K562 (cell line): ENCODE data around the gene TMEM222. TPM values are rescaled to one million over a fixed set of nuclear protein-coding genes. Genes with fewer than 3 reads are reported as not detected.
A peak's percentile ranks its signal among the peaks of the same experiment; 100 is the strongest.

ENCODE experiments used
- ATAC-seq: fragments of 200-7000 bp; cut with Tn5 transposase; 3 replicates; pipeline ENCODE4 v1.9.1; 2020; ENCODE audit warnings: moderate library complexity
- BruUV-seq: library from RNA; stranded (reverse); fragments of 400-500 nt; replicated peaks from 2 replicates; lab custom pipeline; 2021; lab: Mats Ljungman, UMichigan
- CTCF ChIA-PET: fragments of 300-600 bp; formaldehyde crosslinking; extraction: SDS; loops from one replicate; lab custom pipeline; 2021; ENCODE audit warnings: low intra/inter-chr PET ratio; lab: Yijun Ruan, JAX
- POLR2A ChIA-PET: fragments of 300-600, 350-650 bp; sonication (Branson Sonifier 250); formaldehyde crosslinking; extraction: SDS; loops from one replicate; lab custom pipeline; 2021; ENCODE audit warnings: antibody characterized with exemption, inconsistent platforms; lab: Yijun Ruan, JAX
- DNase-seq, 4 experiments: peaks; one replicate each; pipeline versions ENCODE4 v3.0.0 to v3.0.0-alpha.2; 2011 to 2018; ENCODE audit warnings: low spot score in 3 of 4, mixed read lengths in 3 of 4; ENCODE audit errors: extremely low read depth in 1 of 4
- FAIRE-seq: peaks from 2 replicates; lab custom pipeline; 2011; peaks lifted over from hg19 to GRCh38; lab: Jason Lieb, UNC
- H2AFZ ChIP-seq: 2 replicates; pipeline ENCODE4 v1.6.0; 2011; ENCODE audit warnings: low read depth, low read length, control low read depth, inconsistent platforms
- H3K27ac ChIP-seq: fragments of 200-600 bp; 3 replicates; pipeline ENCODE4 v1.8.0; 2011; ENCODE audit warnings: low read depth, mild to moderate bottlenecking, control low read depth, inconsistent platforms, low read length, moderate library complexity, mixed read lengths; ENCODE audit errors: extremely low read depth
- H3K27me3 ChIP-seq, 2 experiments: fragments of 300-600 bp in 1 of 2; 2 replicates in 1 of 2; 3 replicates in 1 of 2; pipeline versions ENCODE4 v1.6.0 to v1.8.0; 2011; ENCODE audit warnings: inconsistent platforms in 2 of 2, low read length in 2 of 2, mild to moderate bottlenecking in 1 of 2, mixed read lengths in 1 of 2, moderate library complexity in 1 of 2; ENCODE audit not compliant: control insufficient read depth in 2 of 2, insufficient read depth in 2 of 2
- H3K36me3 ChIP-seq: fragments of 300-600 bp; 3 replicates; pipeline ENCODE4 v1.8.0; 2011; ENCODE audit warnings: mild to moderate bottlenecking, low read length, inconsistent platforms; ENCODE audit not compliant: control insufficient read depth, insufficient read depth
- H3K4me1 ChIP-seq, 2 experiments: fragments of 200-600 bp in 1 of 2; replicated peaks in 1 of 2; 2 replicates in 1 of 2; 3 replicates in 1 of 2; pipeline versions ENCODE4 v1.5.1 to v1.8.0; 2011; ENCODE audit warnings: inconsistent platforms in 2 of 2, low read length in 2 of 2, mild to moderate bottlenecking in 1 of 2, mixed read lengths in 1 of 2, moderate library complexity in 1 of 2; ENCODE audit not compliant: control insufficient read depth in 2 of 2, insufficient read depth in 2 of 2
- H3K4me2 ChIP-seq: 2 replicates; pipeline ENCODE4 v1.6.1; 2011; ENCODE audit warnings: low read length, control low read depth, inconsistent platforms, mixed read lengths; ENCODE audit not compliant: insufficient read depth
- H3K4me3 ChIP-seq: fragments of 200-600 bp; sonication (generic), shearing (Covaris generic); 2 replicates; pipeline ENCODE4 v1.5.1; 2016; ENCODE audit warnings: control low read depth, inconsistent platforms
- H3K79me2 ChIP-seq: fragments of 200-600 bp; 3 replicates; pipeline ENCODE4 v1.8.0; 2011; ENCODE audit warnings: low read length, inconsistent platforms; ENCODE audit not compliant: control insufficient read depth, insufficient read depth
- H3K9ac ChIP-seq, 2 experiments: 2 replicates each; pipeline versions ENCODE4 v1.6.0 to v1.6.1; 2011; ENCODE audit warnings: low read depth in 2 of 2, low read length in 2 of 2, control low read depth in 1 of 2, inconsistent platforms in 1 of 2, mild to moderate bottlenecking in 1 of 2, mixed read lengths in 1 of 2; ENCODE audit not compliant: insufficient read depth in 1 of 2
- H3K9me1 ChIP-seq: one replicate; pipeline ENCODE4 v1.6.0; 2011; ENCODE audit warnings: inconsistent platforms, mild to moderate bottlenecking, low read length, moderate library complexity; ENCODE audit not compliant: control insufficient read depth, insufficient read depth
- H3K9me3 ChIP-seq: replicated peaks from 2 replicates; pipeline ENCODE4 v1.5.1; 2011; ENCODE audit warnings: low read depth, low read length, inconsistent platforms; ENCODE audit not compliant: control insufficient read depth, insufficient read depth
- H4K20me1 ChIP-seq: replicated peaks from 2 replicates; pipeline ENCODE4 v1.6.1; 2011; ENCODE audit warnings: low read length, inconsistent platforms, mixed read lengths; ENCODE audit not compliant: control insufficient read depth, insufficient read depth
- ASH1L ChIP-seq: fragments of 450-650 bp; IDR thresholded peaks from 2 replicates; pipeline ENCODE4 v1.6.1; 2018; ENCODE audit warnings: borderline replicate concordance, mild to moderate bottlenecking, low read depth; ENCODE audit not compliant: partially characterized antibody
- BHLHE40 ChIP-seq: IDR thresholded peaks from 2 replicates; pipeline ENCODE4 v1.6.1; 2011; ENCODE audit warnings: low read length, improper control_type of control experiment
- CBX3 ChIP-seq, 2 experiments: IDR thresholded peaks; 1 replicate in 1 of 2; 2 replicates in 1 of 2; pipeline ENCODE4 v1.6.1; 2012; ENCODE audit warnings: inconsistent platforms in 2 of 2, low read length in 2 of 2, borderline replicate concordance in 1 of 2, control low read depth in 1 of 2
- FIP1L1 ChIP-seq: fragments of 200-400 bp; formaldehyde crosslinking; IDR thresholded peaks from 2 replicates; pipeline ENCODE4 v1.6.1; 2018; ENCODE audit warnings: mild to moderate bottlenecking, low read depth, low read length; ENCODE audit not compliant: poor library complexity, severe bottlenecking
- HNRNPH1 ChIP-seq: fragments of 200-400 bp; formaldehyde crosslinking; optimal IDR thresholded peaks from 2 replicates; pipeline ENCODE3; 2017; ENCODE audit warnings: low read depth, mild to moderate bottlenecking, low read length, moderate library complexity
- KLF1 ChIP-seq: fragments of 450-650 bp; IDR thresholded peaks from 2 replicates; pipeline ENCODE4 v1.6.1; 2016; ENCODE audit warnings: missing genetic modification characterization, missing compliant biosample characterization
- L3MBTL2 ChIP-seq: fragments of 450-650 bp; IDR thresholded peaks from 2 replicates; pipeline ENCODE4 v1.6.1; 2016; ENCODE audit warnings: mild to moderate bottlenecking, moderate library complexity
- LCOR ChIP-seq: sonication (generic); formaldehyde crosslinking; IDR thresholded peaks from 2 replicates; pipeline ENCODE4 v1.8.0; 2022; ENCODE audit warnings: mild to moderate bottlenecking, missing genetic modification reagents
- SMAD1 ChIP-seq: fragments of 150-350 bp; IDR thresholded peaks from 2 replicates; pipeline ENCODE4 v1.6.1; 2014; ENCODE audit warnings: low read length, low read depth; ENCODE audit not compliant: partially characterized antibody
- ZKSCAN8 ChIP-seq: fragments of 200-800 bp; sonication (Bioruptor generic); IDR thresholded peaks from 2 replicates; pipeline ENCODE4 v1.6.1; 2016; ENCODE audit warnings: missing genetic modification characterization, missing compliant biosample characterization
- ZNF146 ChIP-seq: IDR thresholded peaks from one replicate; pipeline ENCODE4 v1.6.1; 2018; ENCODE audit warnings: missing compliant biosample characterization; ENCODE audit not compliant: unreplicated experiment
- ZNF282 ChIP-seq: sonication (generic); formaldehyde crosslinking; IDR thresholded peaks from 2 replicates; pipeline ENCODE4 v1.8.1; 2023; ENCODE audit warnings: missing genetic modification reagents
- ZNF507 ChIP-seq: conservative IDR thresholded peaks from 2 replicates; pipeline ENCODE4 v1.6.1; 2017; ENCODE audit warnings: missing genetic modification characterization, missing compliant biosample characterization
- ZNF57 ChIP-seq: fragments of 450-650 bp; formaldehyde crosslinking; IDR thresholded peaks from 2 replicates; pipeline ENCODE4 v1.4.0; 2020; ENCODE audit warnings: mild to moderate bottlenecking, moderate library complexity
- WGBS: fragments of 100-300 bp; shearing (Covaris generic); methylation state at CpG from one replicate; pipeline ENCODE4 v1.1.6; 2016; ENCODE audit warnings: low coverage, mixed read lengths; ENCODE audit not compliant: insufficient coverage; ENCODE audit errors: missing lambda C conversion rate; 5-methylcytosine and 5-hydroxymethylcytosine counted together
- in situ Hi-C: fragments of 300-500 bp; cut with MboI; formaldehyde crosslinking; loops from 4 replicates; pipeline ENCODE4 v1.15.0; 2018; ENCODE audit warnings: inconsistent platforms, mixed read lengths
- intact Hi-C: fragments of 100-400 bp; cut with micrococcal nuclease; formaldehyde crosslinking; loops from 2 replicates; pipeline ENCODE4 v1.14.2; 2022
- polyA plus RNA-seq, 8 experiments: library from polyadenylated mRNA; depleted of rRNA in 4 of 8; stranded (reverse) in 5 of 8; unstranded in 3 of 8; fragments of >200 nt; fragmentation: Nextera tagmentation in 2 of 8; fragmentation: Illumina TruSeq in 1 of 8; extraction: Ambion mirVana in 2 of 8; extraction: Trizol in 1 of 8; gene quantifications; 2 replicates each; pipeline versions ENCODE4 v1.2.1 to v1.2.3, GENCODE V29; 2011 to 2014; ENCODE audit warnings: inconsistent platforms in 1 of 8, missing spikeins in 1 of 8
- total RNA-seq, 7 experiments: library from RNA; depleted of rRNA in 6 of 7; stranded (reverse); fragments of >200 nt in 6 of 7; fragmentation: Illumina TruSeq in 2 of 7; extraction: Trizol in 2 of 7; gene quantifications; 2 replicates each; pipeline versions ENCODE4 v1.2.1 to v1.2.3, GENCODE V29; 2011 to 2021; ENCODE audit warnings: low replicate concordance in 1 of 7
- TF ChIP-seq, protein P1 (sequence below): fragments of 250-450 bp; sonication (Bioruptor Pico); IDR thresholded peaks from 2 replicates; pipeline ENCODE4 v1.5.0; 2021; ENCODE audit warnings: mild to moderate bottlenecking, moderate library complexity
- TF ChIP-seq, protein P2 (sequence below): fragments of 250-450 bp; sonication (Bioruptor Pico); IDR thresholded peaks from 2 replicates; pipeline ENCODE4 v1.4.0; 2020; ENCODE audit warnings: mild to moderate bottlenecking, moderate library complexity

The TMEM222 gene
- total and polyA plus RNA-seq, 9 of the 15 experiments (the other 6 are each of a cell fraction or from before 2014, with no cell fraction given): 6.9 to 48.0 (median 32.8) TPM

DNA sequence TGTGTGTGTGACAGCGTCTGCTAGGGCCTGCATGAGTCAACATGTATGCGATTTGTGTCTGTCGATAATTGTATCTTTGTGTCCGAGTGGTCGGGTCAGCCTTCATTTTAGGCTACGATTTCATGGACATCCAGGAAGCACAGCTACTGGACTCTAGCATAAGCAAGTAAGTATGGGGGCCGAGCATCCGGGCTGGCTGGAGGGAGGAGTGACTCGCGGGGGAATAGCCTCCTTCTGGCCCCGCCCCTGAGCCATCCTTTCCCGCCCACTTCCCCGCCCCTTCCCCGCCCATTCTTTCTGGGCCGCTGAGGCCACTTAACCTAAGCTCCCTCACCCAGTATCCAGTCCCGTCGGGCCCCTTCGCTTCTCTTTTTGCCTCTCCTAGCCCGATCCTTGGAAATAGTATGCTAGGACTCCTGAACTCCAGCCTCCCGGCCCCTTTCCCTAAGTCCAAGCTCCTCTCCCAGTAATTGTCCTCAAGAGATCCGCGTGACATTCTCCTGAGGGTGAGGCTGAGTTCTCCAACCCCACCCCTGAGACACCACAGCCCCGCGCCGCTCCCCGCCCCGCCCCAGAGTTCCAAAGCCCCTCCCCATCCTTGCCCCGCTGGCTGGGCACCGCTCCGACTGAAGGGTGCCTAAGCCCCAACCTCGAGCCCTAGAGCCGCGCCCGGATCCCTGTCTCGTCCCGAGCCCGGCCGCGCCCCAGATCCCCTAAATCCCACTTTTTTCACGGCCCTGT is 43.6 kb downstream of the TMEM222 start:
- Histone ChIP-seq H3K4me2 (peak overlapping the region; percentile 84), H3K79me2 (no peaks in the 10 kb centered on the region), H4K20me1 (no peaks in the 10 kb centered on the region; the same call in 1 of the 2 replicates), H3K4me3 (peak overlapping the region; percentile 82), H3K9me1 (no peaks in the 10 kb centered on the region), H2AFZ (peak overlapping the region; percentile 92), H3K36me3 (no peaks in the 10 kb centered on the region), H3K4me1 (peaks cover 20 to 57% of the 10 kb centered on the region in 2 experiments; a peak in 4 of 5 replicates), H3K9me3 (no peaks in the 10 kb centered on the region), H3K27ac (peak overlapping the region; percentile 78), H3K27me3 (no peaks in the 10 kb centered on the region), H3K9ac (peak overlapping the region; percentile 85 to 91)
- WGBS: 2% methylated on average over 35 of the region's 40 CpGs
- no TSS peak for BruUV-seq
- intact Hi-C loops: loop anchor here (10.0 kb wide), 1 partner anchor 171 kb away; no protein-coding TSS in a partner anchor
- DNase-seq (peak; percentile 93 to 97 (median 94)), ATAC-seq (peak; percentile 84), FAIRE-seq (peak; percentile 78)
- POLR2A ChIA-PET: interaction anchor here (0.5 to 3.3 kb wide), 25 partner anchors 8 to 1216 kb away, joined by 3 to 20 read pairs (median 4); partner anchors contain the start of genes CD164L2, FCN3 and SYTL1
- CTCF ChIA-PET: interaction anchor here (0.6 to 0.8 kb wide), 2 partner anchors 27 to 44 kb away, joined by 5 read pairs; partner anchors contain the start of genes GPR3 and TMEM222
- in situ Hi-C loops: no loop called here
- TF ChIP-seq FIP1L1: no peak
- TF ChIP-seq CBX3 (IDR thresholded peaks at IDR 0.05; ENCODE audit: borderline replicate concordance in 1 of 2, low read length in 2 of 2): no peak
- 0 out of 2 replicates have a peak, but pooled peaks have one; percentile 17 for TF ChIP-seq L3MBTL2
- no peak for TF ChIP-seq BHLHE40
- no peak for TF ChIP-seq ZNF57 (CRISPR knock-in tag)
- TF ChIP-seq LCOR (CRISPR knock-in tag): no peak
- TF ChIP-seq ZNF146 (CRISPR knock-in tag): no peak
- TF ChIP-seq HNRNPH1: no peak
- TF ChIP-seq ASH1L: no peak
- no peak for TF ChIP-seq ZNF507 (tag)
- no peak for TF ChIP-seq KLF1 (tag)
- no peak for TF ChIP-seq ZNF282 (CRISPR knock-in tag)
- TF ChIP-seq, protein P1, sequence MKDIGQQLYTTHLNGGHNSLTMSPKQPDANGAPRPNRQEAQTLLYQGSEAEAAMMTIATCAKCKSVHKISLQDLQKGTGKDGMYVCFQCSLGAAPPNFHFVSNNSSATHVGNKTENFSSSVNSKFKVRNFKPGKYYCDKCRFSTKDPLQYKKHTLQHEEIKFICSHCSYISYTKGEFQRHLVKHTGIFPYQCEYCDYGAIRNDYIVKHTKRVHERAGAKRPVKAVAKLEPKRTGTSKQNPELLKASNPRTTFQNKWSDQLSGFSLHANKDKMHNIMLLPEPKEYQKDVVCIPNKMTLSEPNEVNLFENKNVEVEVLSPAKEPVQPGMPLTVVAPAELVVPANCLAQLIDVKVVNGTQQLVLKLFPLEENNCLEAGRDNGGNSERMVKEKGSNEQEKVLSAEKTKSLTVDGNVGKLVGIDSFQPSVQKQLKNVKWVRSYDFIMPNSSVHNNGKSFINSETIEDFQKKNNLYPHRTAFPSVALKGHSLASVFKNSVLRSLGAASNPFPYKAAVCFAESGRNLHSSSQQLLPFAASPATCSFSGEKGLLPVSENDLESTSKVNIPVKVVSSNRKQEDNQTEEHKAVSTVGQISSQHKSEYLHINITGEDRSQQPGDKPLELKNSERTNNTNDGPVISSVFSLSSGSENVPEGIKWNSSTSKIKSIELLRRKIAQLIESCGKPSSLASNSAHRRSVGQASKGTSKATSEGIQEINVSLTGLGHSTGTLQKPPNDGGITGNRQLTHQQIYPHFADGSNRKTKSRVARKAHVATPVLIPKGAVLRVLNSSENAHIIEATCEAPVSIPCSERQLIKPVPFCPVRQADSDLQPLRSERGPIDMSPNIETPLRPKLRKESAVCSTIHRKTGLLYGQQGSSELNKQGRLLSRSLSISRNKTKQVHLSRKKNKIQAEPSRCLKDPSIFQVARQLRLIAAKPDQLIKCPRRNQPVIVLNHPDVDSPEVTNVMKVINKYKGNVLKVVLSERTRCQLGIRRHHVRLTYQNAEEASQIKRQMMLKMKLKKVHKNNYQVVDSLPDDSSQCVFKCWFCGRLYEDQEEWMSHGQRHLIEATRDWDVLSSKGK: no peak
- no peak for TF ChIP-seq SMAD1
- TF ChIP-seq, protein P2, sequence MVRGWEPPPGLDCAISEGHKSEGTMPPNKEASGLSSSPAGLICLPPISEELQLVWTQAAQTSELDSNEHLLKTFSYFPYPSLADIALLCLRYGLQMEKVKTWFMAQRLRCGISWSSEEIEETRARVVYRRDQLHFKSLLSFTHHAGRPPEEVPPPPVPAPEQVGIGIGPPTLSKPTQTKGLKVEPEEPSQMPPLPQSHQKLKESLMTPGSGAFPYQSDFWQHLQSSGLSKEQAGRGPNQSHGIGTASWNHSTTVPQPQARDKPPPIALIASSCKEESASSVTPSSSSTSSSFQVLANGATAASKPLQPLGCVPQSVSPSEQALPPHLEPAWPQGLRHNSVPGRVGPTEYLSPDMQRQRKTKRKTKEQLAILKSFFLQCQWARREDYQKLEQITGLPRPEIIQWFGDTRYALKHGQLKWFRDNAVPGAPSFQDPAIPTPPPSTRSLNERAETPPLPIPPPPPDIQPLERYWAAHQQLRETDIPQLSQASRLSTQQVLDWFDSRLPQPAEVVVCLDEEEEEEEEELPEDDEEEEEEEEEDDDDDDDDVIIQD (CRISPR knock-in tag): no peak
- no peak for TF ChIP-seq ZKSCAN8 (CRISPR knock-in tag)
